GDM1 (cell line): ENCODE results near the gene FSTL1.
"Not testable (repeated sequence)": the region's sequence is repeated elsewhere in the genome, so short reads cannot be mapped to it uniquely, and the experiment has no call there.

Experiments used
- DNase-seq: peaks from one replicate; lab custom pipeline; 2025; lab: John Stamatoyannopoulos, UW

FSTL1 gene

GRCh38 chr3:120417272-120417911 is 33.4 kb downstream of the FSTL1 start:
- peak; percentile 88 for DNase-seq

- DNase-seq: no peak
These were observed 33.9 kb downstream of the FSTL1 start for GRCh38 chr3:120416868-120417267.

- DNase-seq: no peak
These were observed 35.0 kb downstream of the FSTL1 start for GRCh38 chr3:120415756-120416155.

DNA sequence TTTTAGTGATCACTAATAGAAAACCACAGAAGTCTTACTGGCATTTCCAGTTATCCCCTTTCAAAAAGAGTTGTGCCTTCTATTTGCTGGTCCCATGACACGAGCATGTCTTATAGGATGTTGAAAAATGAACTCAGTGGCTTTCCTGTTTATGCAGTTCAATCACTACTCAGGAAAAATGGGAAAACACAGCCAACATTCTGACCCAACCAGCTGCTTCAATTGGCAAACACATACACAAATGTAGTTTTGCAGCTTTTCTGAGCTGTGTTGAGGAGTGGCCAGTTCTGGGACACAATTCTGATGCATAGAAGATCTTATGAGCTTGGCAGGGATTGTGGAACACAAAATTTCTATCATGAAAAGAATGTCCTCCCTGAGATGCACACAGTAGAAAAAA is 40.3 kb downstream of the FSTL1 start:
- no peak for DNase-seq

- no peak for DNase-seq
These were observed 40.7 kb downstream of the FSTL1 start for GRCh38 chr3:120410116-120410515.

DNA sequence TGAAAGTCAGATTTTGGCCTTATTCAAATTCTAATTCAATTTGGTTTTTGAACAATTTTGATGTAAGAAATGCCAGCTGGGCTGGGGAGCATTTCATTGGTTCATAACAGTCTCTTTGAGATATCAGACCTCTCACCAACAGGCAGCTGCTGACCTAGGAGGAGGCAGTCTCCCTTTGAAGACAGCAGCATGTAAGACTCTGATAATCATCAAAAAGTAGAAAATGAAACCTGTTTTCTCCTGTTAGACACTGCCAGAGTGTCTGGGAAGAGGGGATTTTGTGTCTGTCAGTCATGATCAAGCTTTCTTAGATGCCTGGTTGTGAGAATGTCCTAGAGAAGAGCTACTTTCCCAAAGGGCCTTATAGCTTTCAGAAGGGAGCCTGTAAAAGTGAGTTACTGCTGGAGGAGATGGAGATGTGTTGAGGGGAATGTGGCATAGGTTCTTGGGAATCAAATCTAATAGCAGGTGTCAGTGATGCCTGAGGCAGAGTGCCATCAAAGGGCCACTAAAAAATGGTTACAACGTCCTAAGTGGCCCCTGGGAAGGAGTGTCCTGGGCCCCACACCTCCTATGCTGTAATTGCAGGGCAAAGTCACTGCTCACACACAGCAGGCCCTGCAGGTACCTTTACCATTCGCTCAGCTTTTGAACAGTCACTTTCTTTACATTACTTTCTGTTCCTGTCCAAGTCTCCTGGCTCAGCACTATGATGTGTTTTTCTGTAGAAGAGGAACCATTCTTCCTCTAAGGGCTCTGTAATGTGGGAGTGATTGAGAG is 43.1 kb downstream of the FSTL1 start:
- no peak for DNase-seq

- no peak for DNase-seq
These were observed 45.9 kb downstream of the FSTL1 start for GRCh38 chr3:120404876-120405275.

DNA sequence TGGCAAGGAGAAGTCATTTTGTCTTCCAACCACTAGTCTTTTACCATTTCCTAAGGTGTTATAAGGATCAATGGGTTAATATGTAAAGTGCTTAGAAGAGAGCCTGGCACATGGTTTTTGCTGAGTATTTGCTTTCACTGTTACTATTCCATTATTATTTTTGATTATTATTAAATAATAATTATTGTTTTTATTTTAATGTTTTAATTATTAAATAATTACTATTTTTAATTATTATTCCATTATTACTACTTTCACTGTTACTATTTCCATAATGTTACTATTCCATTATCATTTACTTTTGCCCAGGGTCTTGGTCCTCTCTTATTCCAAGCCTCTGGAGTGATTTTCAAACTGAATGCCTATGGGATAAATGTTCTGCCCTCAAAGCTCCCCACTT is 48.5 kb downstream of the FSTL1 start:
- DNase-seq: no peak

DNA sequence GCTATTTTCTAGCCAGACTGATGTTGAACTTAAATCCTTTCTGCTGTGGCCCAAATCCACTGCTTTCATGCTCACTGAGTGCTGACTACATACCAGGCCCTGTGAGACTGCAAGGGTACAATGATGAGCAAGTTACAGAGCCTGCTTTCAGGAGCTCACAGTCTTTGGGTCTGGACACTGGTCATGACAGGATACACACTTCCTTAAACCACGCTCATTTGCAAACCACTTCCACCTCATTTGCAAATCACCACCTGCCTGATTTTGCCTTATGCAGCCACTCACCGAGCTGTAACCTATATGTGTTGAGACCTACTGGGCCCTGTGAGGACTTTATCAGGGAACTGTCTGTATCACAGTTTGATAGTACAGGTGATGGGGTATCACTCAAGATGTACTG is 51.4 kb downstream of the FSTL1 start:
- no peak for DNase-seq

GRCh38 chr3:120396469-120396868 is 54.3 kb downstream of the FSTL1 start:
- DNase-seq: no peak

DNA sequence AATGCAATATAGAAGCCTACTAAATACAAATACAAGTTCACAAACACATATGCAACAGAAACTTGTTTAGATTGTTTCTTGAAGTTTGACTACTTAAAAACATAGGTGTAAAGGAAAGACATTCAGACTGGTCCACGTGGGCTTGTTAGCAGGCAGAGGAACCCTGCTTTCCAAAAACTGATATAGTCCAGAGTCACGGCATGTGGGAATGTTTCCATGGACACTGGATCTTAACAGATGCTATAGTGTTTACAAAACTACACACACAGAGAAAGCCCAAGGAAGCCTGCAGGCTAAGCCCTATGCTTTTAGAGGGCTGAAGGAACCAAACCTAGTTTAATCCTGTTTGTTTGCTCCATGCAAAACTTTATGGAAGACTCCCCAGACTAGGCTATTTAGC is 56.4 kb downstream of the FSTL1 start:
- DNase-seq: no peak

DNA sequence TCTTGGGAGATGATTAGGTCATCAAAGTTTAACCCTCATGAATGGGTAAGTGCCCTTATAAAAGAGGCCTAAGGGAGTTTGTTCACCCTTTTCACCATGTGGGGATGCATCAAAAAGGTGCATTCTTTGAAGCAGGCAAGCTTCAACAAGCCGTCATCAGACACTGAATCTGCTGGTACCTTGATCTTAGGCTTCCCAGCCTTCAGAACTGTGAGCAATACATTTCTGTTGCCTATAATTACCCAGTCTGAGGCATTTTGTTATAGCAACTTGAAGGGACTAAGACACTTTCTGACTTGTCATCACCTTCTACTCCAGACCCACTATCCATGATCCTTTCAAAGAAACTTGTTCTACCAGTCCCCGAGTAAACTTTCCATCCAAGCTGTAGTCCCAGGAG is 57.0 kb downstream of the FSTL1 start:
- DNase-seq: no peak

DNA sequence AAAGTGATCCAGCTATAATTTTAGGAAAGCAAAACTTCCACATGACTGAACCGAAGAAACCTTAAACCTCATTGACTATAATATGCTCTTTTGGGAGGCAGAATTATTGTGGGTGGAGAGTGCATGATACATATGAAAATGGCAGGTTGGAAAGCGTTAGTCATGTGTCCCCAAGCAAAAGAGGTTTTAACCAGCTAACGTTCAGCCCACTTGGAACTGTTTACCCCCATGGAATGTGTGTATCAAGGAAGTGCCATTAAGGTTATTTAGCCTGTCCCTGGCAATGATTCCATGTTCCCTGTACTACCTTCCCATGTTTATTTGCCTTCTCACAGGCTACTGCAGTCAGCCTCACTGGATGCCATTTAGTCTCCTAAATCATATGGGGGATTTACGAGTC is 57.5 kb downstream of the FSTL1 start:
- no peak for DNase-seq

DNA sequence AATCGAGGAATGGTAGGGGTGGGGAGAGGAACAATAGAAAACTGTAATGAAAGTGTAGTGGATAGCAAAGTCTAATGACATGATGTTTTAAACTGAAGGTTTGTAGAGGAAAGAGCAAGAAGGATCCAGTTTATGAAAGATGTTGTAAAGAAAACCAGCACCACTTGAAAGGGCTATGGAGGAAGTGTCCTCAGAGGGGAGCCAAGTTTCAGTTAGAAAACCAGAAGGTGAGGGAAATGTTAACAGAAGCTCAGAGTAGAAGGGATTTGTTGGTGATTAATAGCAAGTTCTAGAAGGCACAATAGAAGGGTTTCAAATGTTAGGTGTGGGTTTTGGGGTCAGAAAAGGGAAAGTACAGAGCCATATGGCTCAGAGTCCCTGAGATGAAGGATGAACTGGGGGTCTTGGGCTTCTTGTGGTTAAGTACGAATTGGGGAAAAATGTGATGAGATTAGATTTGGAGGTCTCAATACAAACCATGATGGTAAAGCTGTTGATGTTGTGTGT is 67.8 kb downstream of the FSTL1 start:
- no peak for DNase-seq

GRCh38 chr3:120381503-120381902 is 69.3 kb downstream of the FSTL1 start:
- no peak for DNase-seq

DNA sequence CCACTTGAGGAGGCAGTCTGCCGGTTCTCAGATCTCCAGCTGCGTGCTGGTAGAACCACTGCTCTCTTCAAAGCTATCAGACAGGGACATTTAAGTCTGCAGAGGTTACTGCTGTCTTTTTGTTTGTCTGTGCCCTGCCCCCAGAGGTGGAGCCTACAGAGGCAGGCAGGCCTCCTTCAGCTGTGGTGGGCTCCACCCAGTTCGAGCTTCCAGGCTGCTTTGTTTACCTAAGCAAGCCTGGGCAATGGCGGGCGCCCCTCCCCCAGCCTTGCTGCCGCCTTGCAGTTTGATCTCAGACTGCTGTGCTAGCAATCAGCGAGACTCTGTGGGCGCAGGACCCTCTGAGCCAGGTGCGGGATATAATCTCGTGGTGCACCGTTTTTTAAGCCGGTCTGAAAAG is 72.8 kb downstream of the FSTL1 start:
- DNase-seq: not testable (repeated sequence)

DNA sequence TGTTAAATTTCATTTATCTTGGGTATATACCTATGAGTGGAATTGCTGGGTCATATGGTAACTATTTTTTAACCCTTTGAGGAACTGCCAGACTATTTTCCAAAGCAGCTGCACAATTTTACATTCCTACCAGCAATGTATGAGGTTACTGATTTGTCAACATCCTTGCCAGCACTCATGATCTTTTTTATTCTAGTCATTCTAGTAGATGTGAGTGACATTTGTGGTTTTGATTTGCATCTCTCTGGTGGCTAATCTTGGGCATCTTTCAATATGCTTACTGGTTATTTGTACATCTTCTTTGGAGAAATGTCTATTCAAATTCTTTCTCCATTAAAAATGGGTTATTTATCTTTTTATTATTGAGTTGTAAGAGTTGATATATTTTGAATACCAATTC is 80.3 kb downstream of the FSTL1 start:
- DNase-seq: no peak

DNA sequence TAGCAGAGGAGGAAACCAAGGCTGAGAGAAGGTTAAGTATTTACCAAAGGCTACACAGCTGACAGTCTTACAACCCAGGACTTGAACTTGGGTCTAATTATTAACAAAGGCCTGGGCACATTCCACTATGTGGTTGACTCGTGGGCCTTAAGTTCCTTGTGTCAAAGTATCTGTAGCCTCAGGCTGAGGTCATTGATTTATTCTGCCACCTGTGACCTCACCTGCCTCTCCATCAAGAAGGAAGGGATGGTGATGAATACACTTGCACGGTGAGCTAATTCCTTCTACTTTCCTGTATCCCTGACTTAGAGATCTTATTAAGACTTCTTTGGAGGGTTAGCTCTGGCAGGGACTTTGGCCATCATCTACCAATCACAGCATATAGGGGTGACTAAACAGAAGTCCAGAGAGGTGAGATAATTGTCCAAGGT is 81.7 kb downstream of the FSTL1 start:
- no peak for DNase-seq

DNA sequence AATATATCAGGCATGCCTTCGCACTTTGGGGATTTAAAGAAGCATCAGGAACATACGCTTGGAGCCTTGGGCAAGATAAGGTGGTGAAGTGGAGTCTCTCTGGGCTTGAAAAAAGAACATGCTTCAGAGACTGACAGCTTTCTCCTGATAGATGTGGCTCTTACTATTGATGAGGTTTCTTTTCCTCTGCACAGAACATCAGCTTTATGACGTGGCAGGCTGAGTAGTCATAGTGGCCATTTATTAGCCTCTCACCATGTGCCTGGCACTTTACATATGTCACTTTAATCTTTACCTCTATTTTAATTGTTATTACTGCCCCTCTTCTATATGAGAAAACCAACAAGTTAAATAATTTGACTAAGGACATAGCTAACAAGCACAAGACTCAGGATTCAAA is 82.6 kb downstream of the FSTL1 start:
- no peak for DNase-seq

DNA sequence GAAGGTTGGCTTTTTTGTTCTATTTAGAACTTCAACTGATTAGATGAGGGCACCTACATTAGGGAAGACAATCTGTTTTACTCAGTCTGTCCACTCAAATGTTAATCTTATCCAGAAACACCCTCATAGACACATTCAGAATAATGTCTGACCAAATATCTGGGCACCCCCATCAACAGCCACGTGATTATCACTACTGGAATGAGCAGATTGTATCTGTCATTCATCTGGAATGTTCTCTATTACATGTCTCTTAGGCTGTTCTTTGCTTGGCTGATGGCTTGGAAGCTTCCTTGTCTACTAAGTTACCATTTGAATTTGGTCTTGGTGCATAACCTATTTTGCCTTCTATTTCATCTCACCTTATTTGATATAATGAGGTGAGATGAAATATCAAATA is 86.0 kb downstream of the FSTL1 start:
- no peak for DNase-seq

GRCh38 chr3:120364101-120364500 is 86.7 kb downstream of the FSTL1 start:
- no peak for DNase-seq

DNA sequence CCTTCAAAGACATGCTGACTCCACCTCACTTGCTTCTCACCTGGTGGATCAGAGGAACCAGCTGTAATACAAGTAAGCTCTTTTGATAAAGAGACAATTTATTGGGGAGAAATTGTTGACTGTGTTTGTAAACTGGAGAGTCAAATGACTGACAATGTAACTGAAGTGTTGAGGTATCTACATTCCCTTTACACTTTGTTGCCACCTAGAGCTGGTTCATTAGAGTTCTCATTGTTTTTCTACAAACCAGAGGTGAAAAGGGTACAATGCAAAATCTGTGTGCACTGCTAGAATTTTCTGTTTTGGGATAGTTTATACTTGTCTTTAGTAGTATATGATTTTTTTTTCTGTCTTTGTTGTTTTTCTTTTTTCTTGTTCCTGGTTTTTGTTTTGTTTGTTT is 93.0 kb downstream of the FSTL1 start:
- DNase-seq: no peak

DNA sequence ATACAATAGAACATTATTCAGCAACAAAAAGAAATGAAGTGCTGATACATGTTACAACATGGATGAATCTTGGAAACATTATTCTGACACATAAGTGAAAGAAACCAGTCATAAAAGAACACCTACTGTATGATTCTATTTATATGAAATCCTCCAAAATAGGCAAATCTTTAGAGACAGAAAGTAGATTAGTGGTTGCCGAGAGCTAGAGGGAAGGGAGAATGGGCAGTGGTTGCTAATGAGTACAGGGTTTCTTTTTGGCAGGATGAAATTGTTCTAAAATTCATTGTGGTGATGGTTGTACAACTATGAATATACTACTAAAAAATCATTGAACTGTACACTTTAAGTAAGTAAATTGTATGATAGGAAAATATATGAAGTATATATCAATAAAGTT is 95.3 kb downstream of the FSTL1 start:
- DNase-seq: no peak

- no peak for DNase-seq
These were observed 97.3 kb downstream of the FSTL1 start for GRCh38 chr3:120353463-120353862.
